ENCODE data around the gene ANKRD33B.
"Not testable (repeated sequence)": the region's sequence is repeated elsewhere in the genome, so short reads cannot be mapped to it uniquely, and the experiment has no call there.

The ANKRD33B gene

DNA sequence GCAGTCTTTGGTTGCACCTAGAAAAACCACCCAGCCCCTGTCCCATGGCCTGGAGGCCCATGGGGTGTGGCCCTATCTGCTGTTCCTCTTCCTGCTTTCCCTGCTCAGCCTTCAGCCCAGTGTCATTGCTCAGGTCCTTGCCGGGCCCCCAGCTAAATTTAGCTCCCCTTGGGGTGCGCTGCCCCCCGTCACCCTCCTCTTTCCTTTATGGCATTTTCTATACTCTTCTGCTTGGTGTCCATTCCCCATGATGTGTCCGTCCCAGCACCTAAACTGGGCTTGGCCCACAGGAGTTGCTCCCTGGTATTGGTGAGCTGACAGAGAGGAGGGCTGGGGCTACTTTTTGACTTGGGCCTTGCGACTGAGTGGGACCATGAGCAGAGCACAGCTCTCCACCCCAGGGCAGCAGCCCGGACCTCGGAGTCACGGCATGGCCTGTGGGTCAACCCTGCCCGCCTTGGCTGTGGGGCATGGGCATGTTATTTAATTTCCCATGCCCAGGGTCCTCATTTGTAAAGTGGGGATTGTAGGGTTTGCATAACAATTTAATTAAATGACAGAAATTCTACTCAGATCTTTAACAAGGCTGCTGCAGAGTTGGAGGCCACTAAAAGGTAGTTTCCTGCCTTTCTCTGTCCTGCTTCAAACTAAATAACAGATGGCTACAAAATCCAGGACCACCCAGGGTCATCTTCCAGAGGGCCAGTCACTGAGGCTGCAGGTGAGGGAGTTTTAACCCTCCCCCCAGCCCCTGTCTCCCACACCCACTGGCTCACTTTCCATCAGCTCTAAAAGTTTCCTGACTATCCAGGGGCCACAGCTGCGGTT, 99.0 kb downstream of the ANKRD33B start:
- FAIRE-seq = no peak

GRCh38 chr5:10663489-10664179, 99.8 kb downstream of the ANKRD33B start:
- FAIRE-seq = no peak

GRCh38 chr5:10664180-10664769, 100.4 kb downstream of the ANKRD33B start:
- not testable (repeated sequence) for FAIRE-seq

DNA sequence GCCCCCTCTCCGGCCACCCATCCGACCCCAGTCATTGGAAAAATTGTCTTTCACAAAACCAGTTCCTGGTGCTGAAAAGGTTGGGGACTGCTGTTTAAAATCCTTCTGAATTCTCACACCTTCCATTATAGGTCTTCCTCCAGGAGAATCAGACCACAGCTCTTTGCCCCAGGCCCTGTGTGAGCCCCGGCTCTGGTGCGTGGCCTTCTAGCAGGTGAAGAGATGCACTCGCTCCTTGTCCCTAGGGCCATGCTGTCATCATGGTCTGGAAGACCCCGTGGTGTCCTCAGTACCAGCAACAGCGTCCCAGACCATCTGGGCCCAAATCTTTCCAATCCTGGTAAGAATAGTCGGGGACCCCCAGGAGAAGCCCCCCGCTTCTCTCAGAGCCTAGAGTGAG, 101.9 kb downstream of the ANKRD33B start:
- no peak for FAIRE-seq

- no peak for FAIRE-seq
These were observed 102.8 kb downstream of the ANKRD33B start for GRCh38 chr5:10666531-10667299.

GRCh38 chr5:10667431-10668057, 103.7 kb downstream of the ANKRD33B start:
- FAIRE-seq = no peak

- FAIRE-seq = no peak
These were observed 104.8 kb downstream of the ANKRD33B start for GRCh38 chr5:10668697-10669096.

DNA sequence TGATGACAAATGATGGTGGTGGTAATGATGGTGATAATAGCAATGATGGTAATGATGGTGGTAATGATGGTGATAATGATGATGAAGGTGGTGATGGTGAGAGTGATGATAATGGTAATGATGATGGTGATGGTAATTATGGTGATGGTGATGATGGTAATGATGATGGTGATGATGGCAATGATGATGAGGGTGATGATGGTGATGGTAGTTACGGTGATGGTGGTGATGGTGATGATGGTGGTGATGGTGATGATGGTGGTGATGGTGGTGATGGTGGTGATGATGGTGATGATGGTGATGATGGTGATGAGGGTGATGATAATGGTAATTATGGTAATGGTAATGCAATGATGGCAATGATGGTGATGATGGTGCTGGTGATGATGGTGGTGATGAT, 106.1 kb downstream of the ANKRD33B start:
- FAIRE-seq = no peak

DNA sequence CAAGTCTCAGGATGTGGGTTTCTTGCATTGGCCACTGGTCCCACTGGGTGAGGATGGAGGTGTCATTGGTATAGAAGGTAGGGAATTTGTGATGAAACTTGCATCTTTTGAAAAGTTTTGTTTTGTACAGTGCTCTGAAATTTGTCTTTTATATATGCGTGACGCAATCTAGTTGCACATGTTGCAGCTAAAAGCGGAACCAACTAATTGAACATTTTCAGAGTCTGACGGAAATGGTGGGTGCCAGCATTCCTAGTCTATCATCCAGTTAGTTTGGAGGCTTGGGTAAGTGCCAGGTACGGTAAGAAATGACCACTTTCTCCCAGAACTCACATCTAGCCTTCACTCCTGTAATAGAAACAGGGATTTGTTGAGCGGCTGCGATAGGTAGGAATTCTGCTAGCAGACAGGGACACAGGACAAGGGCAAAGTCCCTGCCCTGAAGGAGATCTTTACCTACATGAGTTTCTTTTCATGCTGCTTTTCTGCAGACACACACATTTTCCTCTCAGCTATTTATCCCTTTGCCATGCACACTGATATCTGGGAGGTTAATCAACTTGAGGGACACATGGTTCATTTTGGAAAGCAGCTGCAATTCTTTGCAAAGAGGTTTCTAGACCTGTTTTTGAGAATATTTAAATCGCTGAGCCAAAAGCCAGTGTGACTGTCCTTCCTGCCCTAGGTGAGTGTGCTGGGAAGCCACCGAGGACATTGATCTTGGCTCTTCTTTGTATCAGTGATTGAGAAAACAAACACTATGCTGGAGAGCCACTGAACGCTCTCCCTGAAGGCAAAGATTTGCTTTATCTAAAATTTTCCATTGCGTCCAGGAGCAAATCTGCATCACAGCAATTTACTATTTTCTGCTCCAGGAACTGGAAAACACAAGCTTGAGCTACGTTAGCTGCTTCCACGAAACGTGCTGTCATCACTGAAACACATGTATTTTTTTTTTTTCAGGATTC, 107.5 kb downstream of the ANKRD33B start:
- no peak for FAIRE-seq

GRCh38 chr5:10672146-10673016, 108.5 kb downstream of the ANKRD33B start:
- FAIRE-seq = no peak

GRCh38 chr5:10673017-10673389, 109.1 kb downstream of the ANKRD33B start:
- FAIRE-seq = no peak

GRCh38 chr5:10673407-10673806, 109.5 kb downstream of the ANKRD33B start:
- FAIRE-seq = no peak

DNA sequence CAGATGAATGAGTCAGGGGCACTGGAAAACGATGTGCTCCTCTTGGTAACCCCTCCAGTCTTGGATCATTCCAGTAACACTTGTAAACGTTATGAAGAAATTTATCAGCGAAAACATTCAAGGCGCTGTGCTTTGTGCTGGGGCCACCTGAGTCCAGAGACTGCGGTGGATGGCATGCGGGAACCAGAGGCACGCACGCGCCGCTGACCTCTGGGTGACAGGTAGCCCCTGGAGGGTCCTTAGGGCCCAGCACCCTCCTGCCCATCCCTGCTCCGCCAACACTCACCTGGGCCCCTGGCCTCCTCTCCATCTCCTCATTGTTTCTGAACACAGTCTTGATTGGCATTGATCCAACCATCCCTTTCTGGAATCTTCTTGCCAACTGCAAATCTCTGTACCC, 110.2 kb downstream of the ANKRD33B start:
- FAIRE-seq = no peak

- FAIRE-seq = no peak
These were observed 110.7 kb downstream of the ANKRD33B start for GRCh38 chr5:10674582-10674981.

DNA sequence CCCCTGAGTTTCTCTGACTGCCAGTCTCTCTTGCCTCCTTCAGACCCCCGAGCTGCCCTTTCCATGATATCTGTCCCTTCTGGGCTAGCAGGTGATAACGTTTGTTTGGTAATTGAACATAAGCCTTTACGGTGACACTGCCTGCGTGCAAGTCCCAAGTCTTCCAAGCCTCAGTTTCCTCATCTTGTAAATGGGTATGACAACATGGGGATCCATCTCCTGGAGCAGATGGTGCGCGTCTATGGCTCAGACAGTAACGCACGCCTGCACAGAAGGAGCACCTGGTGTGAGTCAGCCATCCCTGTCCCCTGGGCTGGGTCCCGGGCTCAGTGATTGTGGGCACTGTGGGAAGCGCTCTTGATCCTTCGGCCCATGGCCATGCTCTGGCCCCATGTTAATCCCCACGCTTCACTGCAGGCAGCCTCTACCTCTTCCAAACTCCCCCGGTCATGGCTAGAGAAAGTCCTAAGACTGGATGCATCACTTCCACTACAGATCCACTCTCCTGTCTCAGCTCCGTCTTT, 111.4 kb downstream of the ANKRD33B start:
- no peak for FAIRE-seq

DNA sequence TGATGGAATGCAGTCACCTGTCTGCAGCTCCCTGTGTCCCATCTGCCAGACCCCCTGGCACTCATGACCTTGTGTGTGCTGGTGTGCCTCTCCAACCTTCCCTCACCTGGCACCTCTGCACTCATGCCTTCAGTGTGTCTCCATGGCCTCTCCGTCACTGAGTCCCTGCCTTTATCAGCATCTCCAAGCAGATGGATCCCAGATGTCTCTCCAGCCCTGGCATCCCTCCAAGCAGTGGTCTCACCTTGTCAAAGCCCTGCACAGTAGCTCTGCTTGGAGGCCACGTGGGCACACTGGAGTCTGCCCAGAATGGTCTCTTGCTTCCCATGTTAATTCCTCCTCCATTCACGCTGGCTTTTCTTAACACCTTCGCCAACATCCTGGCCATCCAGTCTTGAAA, 112.4 kb downstream of the ANKRD33B start:
- FAIRE-seq = no peak

GRCh38 chr5:10676946-10677345, 113.1 kb downstream of the ANKRD33B start:
- no peak for FAIRE-seq

DNA sequence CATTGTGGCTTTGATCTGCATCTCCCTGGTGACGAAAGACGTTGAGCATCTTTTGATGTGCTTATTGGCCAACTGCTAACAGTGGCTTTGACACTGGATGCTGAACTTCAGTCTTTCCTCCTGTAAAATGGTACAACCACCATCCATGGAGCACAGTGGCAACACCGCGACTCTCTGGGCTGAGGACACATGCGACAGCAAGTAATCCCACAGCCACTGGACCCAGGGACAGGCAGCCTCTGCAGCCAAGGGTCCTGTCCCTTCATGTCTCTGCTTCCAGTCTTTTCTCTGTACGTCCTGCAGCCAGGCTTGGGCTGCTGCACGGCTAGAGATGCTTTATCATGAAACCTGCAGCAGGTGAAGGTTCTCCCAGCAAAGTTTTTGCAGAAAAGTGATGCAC, 113.7 kb downstream of the ANKRD33B start:
- FAIRE-seq = no peak

GRCh38 chr5:10678244-10678643, 114.4 kb downstream of the ANKRD33B start:
- no peak for FAIRE-seq

GRCh38 chr5:10679336-10679988, 115.6 kb downstream of the ANKRD33B start:
- FAIRE-seq = no peak
